ENCODE measurements around the gene RCSD1.

RCSD1 gene

GRCh38 chr1:167669209-167670124 lies 39.4 kb downstream of the RCSD1 start:
- DNase-seq = peak; percentile 38

DNA sequence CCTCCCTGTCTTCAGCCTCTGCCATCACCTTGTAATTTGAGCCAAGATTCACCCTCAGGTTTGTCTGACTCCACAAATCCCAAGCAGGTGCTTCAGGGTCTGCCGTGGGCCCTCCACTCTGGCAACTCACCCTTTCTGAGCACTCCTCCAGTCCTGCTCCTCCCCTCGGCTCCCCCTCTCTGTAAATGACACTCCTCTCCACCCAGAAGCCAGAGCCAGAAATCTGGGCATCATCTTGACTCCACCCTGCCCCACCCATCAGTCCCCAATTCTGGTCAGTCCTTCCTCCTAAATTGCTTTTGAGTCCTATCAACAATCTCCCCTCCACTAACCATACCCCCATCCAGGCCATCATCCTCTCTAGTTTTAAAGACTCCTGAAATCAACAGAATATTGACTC lies 40.5 kb downstream of the RCSD1 start:
- no peak for DNase-seq

- DNase-seq = no peak
Observed at GRCh38 chr1:167671727-167672511, 41.9 kb downstream of the RCSD1 start.

GRCh38 chr1:167672831-167673230 lies 42.8 kb downstream of the RCSD1 start:
- no peak for DNase-seq

GRCh38 chr1:167673265-167673664 lies 43.2 kb downstream of the RCSD1 start:
- no peak for DNase-seq

DNA sequence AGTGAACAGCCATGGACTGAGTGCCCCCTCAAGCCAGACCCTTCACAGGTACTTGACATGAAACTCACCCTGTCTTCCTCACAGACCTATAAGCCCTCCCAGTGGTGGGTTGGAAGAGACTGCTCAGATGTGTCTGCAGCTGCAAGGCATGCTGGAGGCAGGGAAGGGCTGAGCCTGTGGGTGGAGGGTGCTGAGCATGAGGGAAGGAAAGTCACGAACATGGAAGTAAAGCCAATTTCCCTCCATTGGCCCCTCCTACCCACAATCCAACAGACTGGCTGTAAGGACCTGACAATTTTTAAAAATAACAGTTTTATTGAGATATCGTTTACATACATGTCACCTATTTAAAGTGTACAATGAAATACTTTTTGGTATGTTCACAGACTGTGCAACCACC lies 44.1 kb downstream of the RCSD1 start:
- DNase-seq = no peak

GRCh38 chr1:167675440-167675839 lies 45.4 kb downstream of the RCSD1 start:
- DNase-seq = no peak

GRCh38 chr1:167676205-167676915 lies 46.3 kb downstream of the RCSD1 start:
- no peak for DNase-seq

- no peak for DNase-seq
Observed at GRCh38 chr1:167676916-167677848, 47.1 kb downstream of the RCSD1 start.

GRCh38 chr1:167678422-167678821 lies 48.4 kb downstream of the RCSD1 start:
- DNase-seq = no peak

GRCh38 chr1:167678838-167679237 lies 48.8 kb downstream of the RCSD1 start:
- no peak for DNase-seq

DNA sequence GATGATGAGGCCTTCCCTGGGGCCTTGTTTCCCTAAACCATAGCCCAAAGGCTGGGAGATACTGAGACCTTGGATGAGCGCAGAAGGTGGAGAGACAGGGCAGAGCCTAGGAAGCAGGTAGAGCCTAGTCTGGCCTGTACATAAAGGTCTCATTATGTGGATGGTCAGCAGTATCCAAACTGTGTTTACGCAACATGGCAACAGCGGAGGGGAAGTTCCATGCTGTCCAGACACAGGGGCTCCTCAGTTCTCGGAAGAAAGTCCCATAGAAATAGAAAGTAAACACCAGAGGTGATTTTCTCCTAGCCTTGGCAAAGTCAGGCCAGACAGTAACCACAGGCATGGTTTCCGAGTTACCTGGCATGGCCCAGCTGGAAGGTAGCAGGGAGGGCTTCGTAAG lies 49.7 kb downstream of the RCSD1 start:
- no peak for DNase-seq

- no peak for DNase-seq
Observed at GRCh38 chr1:167681024-167681423, 51.0 kb downstream of the RCSD1 start.

DNA sequence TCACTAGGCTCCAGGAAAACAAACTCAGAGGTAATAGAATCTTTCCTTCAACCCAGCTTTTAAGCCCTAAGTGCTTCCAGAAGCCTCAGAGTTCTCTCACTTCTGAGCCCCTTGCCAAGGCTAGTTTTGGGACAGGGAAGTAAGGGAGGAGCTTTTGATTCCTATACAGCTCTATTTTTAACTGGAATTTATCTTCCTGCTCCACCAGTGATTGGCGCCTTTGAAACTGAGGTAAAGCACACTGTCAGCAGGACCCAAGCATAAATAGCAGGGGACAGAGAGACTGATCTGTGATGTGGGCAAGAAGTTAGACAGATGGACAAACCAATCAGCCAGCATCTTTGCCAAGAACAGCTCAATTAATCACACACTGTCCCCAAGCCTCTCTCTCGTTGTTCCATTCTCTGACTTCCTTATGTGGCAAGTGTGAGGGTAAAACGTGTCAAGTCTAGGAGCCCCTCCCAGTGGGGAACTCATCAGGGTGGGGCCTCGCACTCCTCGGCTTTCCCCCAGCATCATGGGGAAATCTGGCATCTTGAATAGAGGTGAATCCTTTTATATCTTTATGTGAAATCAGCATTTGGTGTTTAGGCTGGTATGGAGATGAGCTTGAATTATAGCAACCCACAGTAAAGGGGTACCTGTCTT lies 51.5 kb downstream of the RCSD1 start:
- no peak for DNase-seq

GRCh38 chr1:167683226-167683625 lies 53.2 kb downstream of the RCSD1 start:
- no peak for DNase-seq

DNA sequence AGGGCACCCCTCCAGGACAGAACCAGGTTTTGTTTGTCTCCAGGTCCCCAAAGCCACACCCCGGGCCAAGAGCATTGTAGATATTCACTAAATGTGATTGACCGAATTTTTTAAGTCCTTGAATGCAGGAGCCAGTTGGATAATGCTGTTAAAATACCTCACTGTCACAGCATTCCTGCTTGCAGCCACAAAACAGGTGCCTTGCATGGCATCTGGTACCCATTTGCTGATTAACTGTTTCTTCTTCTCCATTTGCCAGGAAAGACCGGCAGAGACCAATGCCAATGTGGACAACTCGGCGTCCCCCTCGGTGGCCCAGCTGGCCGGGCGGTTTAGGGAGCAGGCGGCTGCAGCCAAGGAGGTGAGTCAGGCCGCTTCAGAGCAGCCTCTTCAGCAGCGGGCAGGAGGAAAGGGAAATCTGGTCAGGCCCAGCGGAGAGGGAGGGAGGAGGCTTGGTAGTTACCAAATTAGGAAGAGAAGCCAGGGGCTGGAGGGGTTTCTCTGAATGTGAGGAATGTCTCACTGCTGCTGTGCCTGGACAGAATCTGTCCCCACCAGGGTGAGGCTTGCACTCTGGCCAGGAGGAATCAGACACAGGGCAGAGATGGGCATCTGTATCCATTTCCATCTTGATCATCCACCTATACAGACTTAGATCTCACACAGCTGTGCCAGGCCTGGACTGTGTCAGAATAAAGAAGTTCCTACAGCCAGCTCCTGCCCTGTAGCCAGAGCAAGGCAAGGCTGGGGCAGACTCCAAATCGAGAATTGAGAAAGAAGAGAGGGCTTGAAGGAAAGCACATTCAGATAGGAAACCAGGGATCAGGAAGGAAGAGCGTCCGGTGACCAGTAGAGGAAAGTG lies 53.8 kb downstream of the RCSD1 start:
- DNase-seq = no peak

DNA sequence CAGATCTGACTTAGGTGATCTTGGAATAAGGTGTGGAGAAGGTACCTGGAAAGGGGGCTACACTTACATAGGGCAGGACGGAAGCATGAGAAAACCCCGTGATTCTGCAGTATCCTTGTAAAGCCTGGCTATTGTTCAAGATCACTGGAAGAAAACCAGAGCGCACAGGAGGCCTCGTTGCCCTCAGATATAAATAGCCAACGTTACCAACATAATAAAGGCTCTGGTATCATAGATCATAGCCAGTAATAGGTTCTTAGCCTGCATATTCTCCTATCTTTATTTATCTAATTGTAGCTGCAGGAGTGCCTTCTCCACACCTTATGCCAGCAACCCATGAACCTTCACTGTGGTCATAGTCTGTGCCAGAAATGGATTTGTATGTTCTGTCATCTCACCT lies 55.8 kb downstream of the RCSD1 start:
- no peak for DNase-seq

GRCh38 chr1:167687919-167688519 lies 58.0 kb downstream of the RCSD1 start:
- peak; percentile 62 for DNase-seq

GRCh38 chr1:167689567-167689920 lies 59.5 kb downstream of the RCSD1 start:
- DNase-seq = no peak

GRCh38 chr1:167690053-167690452 lies 60.0 kb downstream of the RCSD1 start:
- DNase-seq = no peak
